ENCODE data around the gene FLNA. TPM values are rescaled to one million over a fixed set of nuclear protein-coding genes. Genes with fewer than 3 reads are reported as not detected.

FLNA gene
- total and polyA plus RNA-seq, 9 of the 15 experiments (the other 6 are each of a cell fraction or from before 2014, with no cell fraction given): 6.2 to 735 (median 135) TPM

DNA sequence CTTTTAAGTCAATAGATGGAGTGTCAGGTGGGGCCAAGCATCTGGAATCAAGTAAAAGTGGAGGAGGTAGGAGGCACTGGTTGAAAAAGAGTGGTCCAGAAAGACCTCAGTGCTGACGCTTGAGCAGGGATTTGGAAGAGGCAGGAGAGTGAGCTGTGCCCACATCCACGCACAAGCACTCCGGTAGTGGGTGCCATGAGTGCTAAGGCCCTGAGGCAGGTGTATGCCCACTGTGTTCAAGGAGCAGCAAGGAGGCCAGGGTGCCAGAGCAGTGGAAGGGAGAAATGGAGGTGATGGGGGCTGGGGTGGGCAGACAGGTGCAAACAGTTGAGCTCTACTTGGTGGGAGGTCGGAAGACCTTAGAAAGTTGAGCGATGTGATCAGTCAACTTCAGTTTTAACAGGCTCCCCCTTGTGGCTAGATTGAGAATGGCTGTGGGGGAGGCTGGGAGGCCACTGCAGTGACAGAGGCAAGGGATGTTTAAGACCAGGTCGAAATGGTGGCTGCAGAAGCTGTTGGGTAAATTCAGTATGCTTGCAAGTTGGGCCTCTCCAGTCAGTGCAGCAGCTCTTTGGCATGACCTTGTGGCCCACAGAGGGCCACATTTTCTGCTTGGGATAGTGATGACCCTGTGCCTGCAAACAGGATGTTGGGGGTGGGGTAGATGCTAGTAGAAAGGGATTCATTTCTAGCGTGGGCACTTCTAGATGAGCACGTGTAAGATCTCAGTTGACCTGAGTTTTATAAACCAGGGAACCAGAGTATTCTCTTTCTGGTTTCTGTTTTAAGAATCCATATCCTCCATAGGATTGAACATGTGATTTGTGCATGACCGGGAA lies 66.1 kb downstream of the FLNA start (continued):
- TF ChIP-seq, protein P1, sequence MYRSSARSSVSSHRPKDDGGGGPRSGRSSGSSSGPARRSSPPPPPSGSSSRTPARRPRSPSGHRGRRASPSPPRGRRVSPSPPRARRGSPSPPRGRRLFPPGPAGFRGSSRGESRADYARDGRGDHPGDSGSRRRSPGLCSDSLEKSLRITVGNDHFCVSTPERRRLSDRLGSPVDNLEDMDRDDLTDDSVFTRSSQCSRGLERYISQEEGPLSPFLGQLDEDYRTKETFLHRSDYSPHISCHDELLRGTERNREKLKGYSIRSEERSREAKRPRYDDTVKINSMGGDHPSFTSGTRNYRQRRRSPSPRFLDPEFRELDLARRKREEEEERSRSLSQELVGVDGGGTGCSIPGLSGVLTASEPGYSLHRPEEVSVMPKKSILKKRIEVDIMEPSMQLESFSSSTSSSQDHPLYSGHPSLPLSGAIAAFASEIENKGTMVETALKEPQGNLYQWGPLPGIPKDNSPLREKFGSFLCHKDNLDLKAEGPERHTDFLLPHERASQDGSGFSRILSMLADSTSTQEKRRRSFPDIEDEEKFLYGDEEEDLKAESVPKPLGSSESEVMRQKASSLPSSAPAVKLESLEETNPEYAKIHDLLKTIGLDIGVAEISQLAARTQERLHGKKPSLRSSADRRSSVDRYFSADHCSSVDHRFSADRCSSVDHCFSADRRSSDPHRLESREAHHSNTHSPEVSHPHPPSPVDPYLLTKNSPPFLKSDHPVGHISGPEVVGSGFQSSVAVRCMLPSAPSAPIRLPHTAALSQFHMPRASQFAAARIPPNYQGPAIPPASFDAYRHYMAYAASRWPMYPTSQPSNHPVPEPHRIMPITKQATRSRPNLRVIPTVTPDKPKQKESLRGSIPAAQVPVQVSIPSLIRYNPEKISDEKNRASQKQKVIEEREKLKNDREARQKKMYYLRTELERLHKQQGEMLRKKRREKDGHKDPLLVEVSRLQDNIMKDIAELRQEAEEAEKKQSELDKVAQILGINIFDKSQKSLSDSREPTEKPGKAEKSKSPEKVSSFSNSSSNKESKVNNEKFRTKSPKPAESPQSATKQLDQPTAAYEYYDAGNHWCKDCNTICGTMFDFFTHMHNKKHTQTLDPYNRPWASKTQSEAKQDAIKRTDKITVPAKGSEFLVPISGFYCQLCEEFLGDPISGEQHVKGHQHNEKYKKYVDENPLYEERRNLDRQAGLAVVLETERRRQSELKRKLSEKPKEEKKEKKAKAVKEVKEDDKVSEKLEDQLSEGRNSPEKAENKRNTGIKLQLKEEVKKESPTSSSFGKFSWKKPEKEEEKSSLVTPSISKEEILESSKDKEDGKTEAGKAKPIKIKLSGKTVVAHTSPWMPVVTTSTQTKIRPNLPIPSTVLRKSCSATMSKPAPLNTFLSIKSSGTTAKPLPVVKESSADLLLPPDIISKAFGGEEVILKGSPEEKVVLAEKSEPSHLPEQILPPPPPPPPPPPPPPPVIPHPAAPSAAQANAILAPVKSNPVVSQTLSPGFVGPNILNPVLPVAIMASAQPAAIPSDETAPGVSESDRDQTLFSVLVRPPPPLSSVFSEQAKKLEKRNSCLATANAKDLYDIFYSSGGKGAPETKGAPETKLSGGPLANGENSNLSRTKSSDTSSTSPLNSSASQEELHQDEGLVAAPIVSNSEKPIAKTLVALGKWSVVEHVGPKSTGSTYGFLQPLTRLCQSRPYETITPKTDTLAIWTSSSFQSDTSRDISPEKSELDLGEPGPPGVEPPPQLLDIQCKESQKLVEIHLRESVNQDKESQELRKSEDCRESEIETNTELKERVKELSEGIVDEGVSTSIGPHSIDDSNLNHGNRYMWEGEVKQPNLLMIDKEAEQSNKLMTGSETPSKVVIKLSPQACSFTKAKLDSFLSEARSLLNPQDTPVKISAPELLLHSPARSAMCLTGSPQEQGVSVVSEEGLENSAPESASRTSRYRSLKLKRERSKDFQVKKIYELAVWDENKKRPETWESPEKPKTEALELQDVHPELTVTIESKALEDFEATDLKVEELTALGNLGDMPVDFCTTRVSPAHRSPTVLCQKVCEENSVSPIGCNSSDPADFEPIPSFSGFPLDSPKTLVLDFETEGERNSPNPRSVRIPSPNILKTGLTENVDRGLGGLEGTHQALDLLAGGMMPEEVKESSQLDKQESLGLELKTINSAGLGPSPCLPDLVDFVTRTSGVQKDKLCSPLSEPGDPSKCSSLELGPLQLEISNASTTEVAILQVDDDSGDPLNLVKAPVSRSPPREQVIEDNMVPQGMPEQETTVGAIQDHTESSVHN (IDR thresholded peaks at IDR 0.05; ENCODE audit: borderline replicate concordance in 1 of 2, low read depth in 1 of 2): no peak
- TF ChIP-seq ZNF146 (CRISPR knock-in tag; IDR thresholded peaks at IDR 0.05; ENCODE audit: unreplicated experiment): no peak
- no peak for TF ChIP-seq ETS2 (tag; IDR thresholded peaks at IDR 0.05; ENCODE audit: borderline replicate concordance, poor library complexity, severe bottlenecking)
- no peak for TF ChIP-seq GATA2 (CRISPR knock-in tag; IDR thresholded peaks at IDR 0.05)
- TF ChIP-seq DMBX1 (CRISPR knock-in tag; IDR thresholded peaks at IDR 0.05; ENCODE audit: borderline replicate concordance): peak; percentile 36; the same call in 1 of the 2 replicates
- no peak for TF ChIP-seq POLR2AphosphoS2 (IDR thresholded peaks at IDR 0.05; ENCODE audit: low read length)
- peak; percentile 9; the same call in 1 of the 2 replicates for TF ChIP-seq ZNF175 (CRISPR knock-in tag; IDR thresholded peaks at IDR 0.05; ENCODE audit: low read depth)
- TF ChIP-seq SNRNP70 (optimal IDR thresholded peaks at IDR 0.05; ENCODE audit: low read depth, low read length): no peak
- 0 out of 2 replicates have a peak, but pooled peaks have one; percentile 31 for TF ChIP-seq DEAF1 (CRISPR knock-in tag; IDR thresholded peaks at IDR 0.05)
- no peak for TF ChIP-seq MYBL2 (IDR thresholded peaks at IDR 0.05; ENCODE audit: low read depth)
- TF ChIP-seq MYBL2 (CRISPR knock-in tag; IDR thresholded peaks at IDR 0.05; ENCODE audit: borderline replicate concordance): no peak
- no peak for TF ChIP-seq MCM2 (IDR thresholded peaks at IDR 0.05; ENCODE audit: low read depth)
- no peak for TF ChIP-seq ZNF395 (CRISPR knock-in tag; IDR thresholded peaks at IDR 0.05)
- peak; percentile 54 for TF ChIP-seq MEIS2 (IDR thresholded peaks at IDR 0.05; ENCODE audit: partially characterized antibody)
- TF ChIP-seq SIRT6 (IDR thresholded peaks at IDR 0.05; ENCODE audit: low read depth, low read length): no peak
